CD4-positive, alpha-beta T cell (primary cell): ENCODE data around the gene OR52R1. TPM values are rescaled to one million over a fixed set of nuclear protein-coding genes. Genes with fewer than 3 reads are reported as not detected.

Experiments used
- ATAC-seq: fragments of 200-7000 bp; cut with Tn5 transposase; one replicate; pipeline ENCODE4 v1.10.0; 2022; ENCODE audit warnings: mild to moderate bottlenecking; ENCODE audit not compliant: poor library complexity
- CTCF ChIA-PET: fragments of 350-600 bp; sonication (Branson Sonifier 250); formaldehyde crosslinking; loops from one replicate; lab custom pipeline; 2021; ENCODE audit warnings: antibody characterized with exemption, inconsistent platforms; lab: Charles Lee
- POLR2A ChIA-PET: fragments of 350-600 bp; sonication (Branson Sonifier 250); formaldehyde crosslinking; loops from one replicate; lab custom pipeline; 2021; ENCODE audit warnings: antibody characterized with exemption, inconsistent platforms; lab: Charles Lee
- DNase-seq, 14 experiments: peaks; one replicate each; pipeline ENCODE4 v3.0.0-alpha.2; 2013 to 2020; ENCODE audit warnings: mixed read lengths in 2 of 14
- H3K27ac ChIP-seq, 2 donors: one replicate each; pipeline versions ENCODE4 v1.5.1 to v1.7.0; 2013; ENCODE audit warnings: low read length in 2 of 2, low read depth in 1 of 2, mild to moderate bottlenecking in 1 of 2
- H3K27me3 ChIP-seq, 2 experiments: 1 replicate in 1 of 2; 2 replicates in 1 of 2; pipeline versions ENCODE4 v1.6.1 to v1.7.0; 2013; ENCODE audit warnings: low read length in 2 of 2, control low read depth in 1 of 2, mild to moderate bottlenecking in 1 of 2, moderate library complexity in 1 of 2; ENCODE audit not compliant: insufficient read depth in 2 of 2, control insufficient read depth in 1 of 2
- H3K36me3 ChIP-seq: one replicate; pipeline ENCODE4 v1.6.1; 2013; ENCODE audit warnings: low read length, control low read depth; ENCODE audit not compliant: insufficient read depth
- H3K4me1 ChIP-seq: one replicate; pipeline ENCODE4 v1.6.1; 2013; ENCODE audit warnings: low read length, control low read depth; ENCODE audit not compliant: insufficient read depth
- H3K4me3 ChIP-seq: one replicate; pipeline ENCODE4 v1.5.1; 2013; ENCODE audit warnings: mild to moderate bottlenecking, low read length, moderate library complexity
- H3K9me3 ChIP-seq, 2 experiments: 1 replicate in 1 of 2; 2 replicates in 1 of 2; pipeline versions ENCODE4 v1.6.1 to v1.7.0; 2013; ENCODE audit warnings: low read length in 2 of 2, mild to moderate bottlenecking in 2 of 2, control low read depth in 1 of 2, moderate library complexity in 1 of 2; ENCODE audit not compliant: control insufficient read depth in 1 of 2, insufficient read depth in 1 of 2
- H3K27ac Mint-ChIP-seq: one replicate; pipeline ENCODE4 v1.8.0; 2020; ENCODE audit warnings: mixed read lengths
- H3K27me3 Mint-ChIP-seq: one replicate; pipeline ENCODE4 v1.8.0; 2021; ENCODE audit warnings: mixed read lengths
- H3K36me3 Mint-ChIP-seq: one replicate; pipeline ENCODE4 v1.8.0; 2021; ENCODE audit warnings: low read depth, mixed read lengths
- H3K4me1 Mint-ChIP-seq: one replicate; pipeline ENCODE4 v1.8.0; 2021; ENCODE audit warnings: low read depth, mixed read lengths
- H3K4me3 Mint-ChIP-seq: one replicate; pipeline ENCODE4 v1.8.0; 2020; ENCODE audit warnings: mild to moderate bottlenecking, mixed read lengths
- H3K9me3 Mint-ChIP-seq: one replicate; pipeline ENCODE4 v1.8.0; 2020; ENCODE audit warnings: mixed read lengths
- CTCF ChIP-seq: fragments of 200-600 bp; IDR thresholded peaks from one replicate; pipeline ENCODE4 v1.8.0; 2022; ENCODE audit warnings: antibody characterized with exemption, mild to moderate bottlenecking
- intact Hi-C, 2 experiments: fragments of 100-400 bp; cut with DNase I in 1 of 2; cut with micrococcal nuclease in 1 of 2; formaldehyde crosslinking; loops; one replicate each; pipeline versions ENCODE4 v1.15.1 to v1.9.0; 2023 to 2025; cut with DNase I, micrococcal nuclease
- total RNA-seq, 174 experiments: library from RNA in 2 of 174; stranded (reverse) in 2 of 174; gene quantifications; one replicate each; pipeline ENCODE4 v1.2.3 and lab custom pipeline; 2021 to 2026

The OR52R1 gene
- total RNA-seq, 2 experiments from 2014 or later = not detected

- H3K27me3 Mint-ChIP-seq = peaks cover 20% of the 10 kb centered on the region
- Histone ChIP-seq H3K4me1 (no peaks in the 10 kb centered on the region), H3K4me3 (no peak overlapping the region), H3K36me3 (no peaks in the 10 kb centered on the region), H3K9me3 (no peaks in the 10 kb centered on the region), H3K27ac (no peak overlapping the region), H3K27me3 (no peaks in the 10 kb centered on the region)
- no peak overlapping the region for H3K4me3 Mint-ChIP-seq
- no peaks in the 10 kb centered on the region for H3K4me1 Mint-ChIP-seq
- POLR2A ChIA-PET = no interaction called here
- ATAC-seq (no peak), DNase-seq (no peak)
- H3K36me3 Mint-ChIP-seq = no peaks in the 10 kb centered on the region
- intact Hi-C loops = no loop called here
- H3K27ac Mint-ChIP-seq = no peak overlapping the region
- CTCF ChIA-PET = interaction anchor here (0.6 kb wide), 1 partner anchor 37 kb away, joined by 3 read pairs; no protein-coding TSS in a partner anchor
- no peak for TF ChIP-seq CTCF
- H3K9me3 Mint-ChIP-seq = no peaks in the 10 kb centered on the region
Measured at GRCh38 chr11:4826425-4826824, 22.2 kb upstream of the OR52R1 start.

- Histone ChIP-seq H3K9me3 (no peaks in the 10 kb centered on the region), H3K4me1 (no peaks in the 10 kb centered on the region), H3K4me3 (no peak overlapping the region), H3K27ac (no peak overlapping the region), H3K27me3 (no peaks in the 10 kb centered on the region), H3K36me3 (no peaks in the 10 kb centered on the region)
- POLR2A ChIA-PET = no interaction called here
- no peak for TF ChIP-seq CTCF
- DNase-seq (no peak), ATAC-seq (no peak)
- CTCF ChIA-PET = no interaction called here
- Mint-ChIP-seq H3K27me3 (peaks cover 22% of the 10 kb centered on the region), H3K9me3 (no peaks in the 10 kb centered on the region), H3K27ac (no peak overlapping the region), H3K4me3 (no peak overlapping the region), H3K36me3 (no peaks in the 10 kb centered on the region), H3K4me1 (no peaks in the 10 kb centered on the region)
- intact Hi-C loops = no loop called here
Measured at GRCh38 chr11:4825132-4825531, 21.0 kb upstream of the OR52R1 start.

GRCh38 chr11:4821021-4821420, 16.8 kb upstream of the OR52R1 start, which contains the start of gene OR51F2:
TSS of gene OR51F2 (plus strand) at chr11:4821321. CDS start at chr11:4821422, 101 bp downstream.
- no peaks in the 10 kb centered on the region for H3K9me3 ChIP-seq
- no peak within 1 kb of the TSS for H3K4me3 ChIP-seq
- intact Hi-C loops = no loop called here
- no peaks in the 10 kb centered on the region for H3K36me3 Mint-ChIP-seq
- no peak for TF ChIP-seq CTCF
- ChIA-PET POLR2A (no interaction called here), CTCF (no interaction called here)
- no peak within 1 kb of the TSS for H3K4me3 Mint-ChIP-seq
- no peaks in the 10 kb centered on the region for H3K9me3 Mint-ChIP-seq
- no peaks in the 10 kb centered on the region for H3K4me1 Mint-ChIP-seq
- H3K27me3 ChIP-seq = no peaks in the 10 kb centered on the region
- H3K27me3 Mint-ChIP-seq = peaks cover 22% of the 10 kb centered on the region
- DNase-seq = no peak
- no peak for ATAC-seq
- no peaks in the 10 kb centered on the region for H3K4me1 ChIP-seq
- no peaks in the 10 kb centered on the region for H3K36me3 ChIP-seq
- H3K27ac ChIP-seq = no peak within 1 kb of the TSS
- no peak within 1 kb of the TSS for H3K27ac Mint-ChIP-seq
